ENCODE data around the gene ADRA2B. TPM values are rescaled to one million over a fixed set of nuclear protein-coding genes. Genes with fewer than 3 reads are reported as not detected.

Gene ADRA2B
- polyA plus RNA-seq, 1 donor (not counting 4 experiments of a cell fraction or from before 2014, with no cell fraction given): not detected

GRCh38 chr2:96119389-96119751, 3.0 kb upstream of the ADRA2B start:
- DNase-seq (ENCODE audit: low read depth, low spot score) (no peak), FAIRE-seq (no peak)
- TF ChIP-seq CTCF (optimal IDR thresholded peaks at IDR 0.05 in 1 of 3, IDR thresholded peaks at IDR 0.05 in 1 of 3, conservative IDR thresholded peaks at IDR 0.05 in 1 of 3; ENCODE audit: extremely low read depth in 1 of 3, insufficient read depth in 2 of 3, low read length in 3 of 3) (no peak), EZH2 (IDR thresholded peaks at IDR 0.05; ENCODE audit: low read length) (no peak)
- Histone ChIP-seq H3K4me2 (ENCODE audit: control insufficient read depth, extremely low read depth, insufficient read depth, low read depth, low read length) (no peak overlapping the region), H3K4me3 (ENCODE audit: control insufficient read depth in 2 of 3, extremely low read depth in 1 of 3, insufficient read depth in 2 of 3, low read depth in 1 of 3, low read length in 3 of 3) (no peak overlapping the region), H2AFZ (ENCODE audit: control insufficient read depth, low read length) (no peak overlapping the region), H3K9me3 (ENCODE audit: control insufficient read depth, low read depth, low read length) (no peaks in the 10 kb centered on the region), H3K9me1 (ENCODE audit: control insufficient read depth, extremely low read depth, insufficient read depth, low read length) (no peaks in the 10 kb centered on the region), H3K4me1 (ENCODE audit: control insufficient read depth, extremely low read depth, insufficient read depth, low read length) (peaks cover 5% of the 10 kb centered on the region), H4K20me1 (ENCODE audit: control insufficient read depth, extremely low read depth, insufficient read depth, low read length) (no peaks in the 10 kb centered on the region), H3K27me3 (ENCODE audit: control insufficient read depth, extremely low read depth, insufficient read depth, low read length) (peaks cover 57% of the 10 kb centered on the region), H3K36me3 (ENCODE audit: control insufficient read depth in 2 of 2, extremely low read depth in 1 of 2, insufficient read depth in 2 of 2, low read length in 2 of 2) (no peaks in the 10 kb centered on the region), H3K79me2 (ENCODE audit: control insufficient read depth, insufficient read depth, low read length) (no peaks in the 10 kb centered on the region), H3K27ac (ENCODE audit: control insufficient read depth, insufficient read depth, low read length) (no peak overlapping the region), H3K9ac (ENCODE audit: control insufficient read depth, extremely low read depth, insufficient read depth, low read length) (no peak overlapping the region)
- dilution Hi-C loops (cut with MboI; ENCODE audit: extremely low pct_ligation_motif_present, low sequenced_read_pairs): no loop called here

DNA sequence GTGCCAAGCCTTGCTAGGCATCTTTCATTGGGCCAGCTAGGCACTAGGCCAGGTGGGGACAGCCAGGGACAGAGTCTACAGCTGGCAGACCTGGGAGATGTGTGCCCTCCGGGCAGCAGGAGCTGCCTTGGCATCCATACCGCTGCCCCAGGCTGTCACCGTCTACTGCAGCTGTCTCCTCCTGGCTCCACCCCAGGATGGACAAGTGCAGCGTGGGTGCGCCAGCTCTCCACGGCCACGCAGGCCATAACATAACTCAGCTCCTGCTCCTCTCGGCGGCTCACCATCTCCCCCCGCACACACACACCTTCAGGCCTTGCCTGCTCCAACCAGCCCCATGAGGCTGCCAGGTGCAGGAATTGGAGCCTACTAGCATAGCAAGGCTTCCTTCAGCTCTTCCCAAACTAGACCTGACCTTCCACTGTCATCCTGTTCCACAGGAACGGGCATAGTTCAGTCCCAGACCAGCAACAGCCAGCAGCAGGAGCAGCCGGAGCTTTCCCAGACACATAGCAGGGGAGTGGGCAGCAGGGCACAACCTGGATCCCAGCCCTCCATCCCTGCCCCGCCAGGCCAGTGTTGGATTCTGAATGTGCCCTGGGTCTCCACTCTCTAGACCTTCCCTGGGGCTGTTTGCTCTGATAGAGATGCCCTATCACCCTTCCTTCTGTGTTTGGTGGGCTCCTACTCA, 2.5 kb upstream of the ADRA2B start:
- H3K9me1 ChIP-seq (ENCODE audit: control insufficient read depth, extremely low read depth, insufficient read depth, low read length): no peaks in the 10 kb centered on the region
- H3K4me2 ChIP-seq (ENCODE audit: control insufficient read depth, extremely low read depth, insufficient read depth, low read depth, low read length): no peak overlapping the region
- H2AFZ ChIP-seq (ENCODE audit: control insufficient read depth, low read length): no peak overlapping the region
- H4K20me1 ChIP-seq (ENCODE audit: control insufficient read depth, extremely low read depth, insufficient read depth, low read length): no peaks in the 10 kb centered on the region
- H3K27me3 ChIP-seq (ENCODE audit: control insufficient read depth, extremely low read depth, insufficient read depth, low read length): peaks cover 57% of the 10 kb centered on the region
- FAIRE-seq (no peak), DNase-seq (ENCODE audit: low read depth, low spot score) (no peak)
- H3K27ac ChIP-seq (ENCODE audit: control insufficient read depth, insufficient read depth, low read length): no peak overlapping the region
- H3K9me3 ChIP-seq (ENCODE audit: control insufficient read depth, low read depth, low read length): no peaks in the 10 kb centered on the region
- H3K9ac ChIP-seq (ENCODE audit: control insufficient read depth, extremely low read depth, insufficient read depth, low read length): no peak overlapping the region
- H3K36me3 ChIP-seq (ENCODE audit: control insufficient read depth in 2 of 2, extremely low read depth in 1 of 2, insufficient read depth in 2 of 2, low read length in 2 of 2): no peaks in the 10 kb centered on the region
- peaks cover 5% of the 10 kb centered on the region for H3K4me1 ChIP-seq (ENCODE audit: control insufficient read depth, extremely low read depth, insufficient read depth, low read length)
- TF ChIP-seq EZH2 (IDR thresholded peaks at IDR 0.05; ENCODE audit: low read length) (no peak), CTCF (optimal IDR thresholded peaks at IDR 0.05 in 1 of 3, IDR thresholded peaks at IDR 0.05 in 1 of 3, conservative IDR thresholded peaks at IDR 0.05 in 1 of 3; ENCODE audit: extremely low read depth in 1 of 3, insufficient read depth in 2 of 3, low read length in 3 of 3) (no peak)
- H3K79me2 ChIP-seq (ENCODE audit: control insufficient read depth, insufficient read depth, low read length): no peaks in the 10 kb centered on the region
- dilution Hi-C loops (cut with MboI; ENCODE audit: extremely low pct_ligation_motif_present, low sequenced_read_pairs): no loop called here
- H3K4me3 ChIP-seq (ENCODE audit: control insufficient read depth in 2 of 3, extremely low read depth in 1 of 3, insufficient read depth in 2 of 3, low read depth in 1 of 3, low read length in 3 of 3): no peak overlapping the region
